ENCODE results near the gene REELD1. TPM values are rescaled to one million over a fixed set of nuclear protein-coding genes. Genes with fewer than 3 reads are reported as not detected.

Gene REELD1
- total and polyA plus RNA-seq, 2 donors from 2014 or later = 0.58 to 0.66 TPM

GRCh38 chr4:146183209-146183608, 31.1 kb upstream of the REELD1 start:
- FAIRE-seq (no peak), DNase-seq (no peak)
- Histone ChIP-seq H3K4me1 (ENCODE audit: control insufficient read depth in 2 of 3, insufficient read depth in 2 of 3, low read depth in 1 of 3, low read length in 3 of 3) (peaks cover 0 to 6% (median 5%) of the 10 kb centered on the region in 3 donors), H3K27ac (ENCODE audit: low read depth in 2 of 2, low read length in 2 of 2) (no peak overlapping the region), H3K9ac (ENCODE audit: low read length in 3 of 3) (no peak overlapping the region), H3K36me3 (ENCODE audit: control insufficient read depth in 2 of 3, insufficient read depth in 3 of 3, low read length in 3 of 3) (peaks cover 3 to 6% (median 5%) of the 10 kb centered on the region in 3 donors), H3K9me3 (ENCODE audit: control insufficient read depth in 2 of 3, insufficient read depth in 1 of 3, low read length in 3 of 3) (no peaks in the 10 kb centered on the region), H3K4me3 (ENCODE audit: low read length in 3 of 3) (no peak overlapping the region), H3K27me3 (ENCODE audit: control insufficient read depth, insufficient read depth, low read length) (no peaks in the 10 kb centered on the region)
- no peak for TF ChIP-seq CTCF (IDR thresholded peaks at IDR 0.05; ENCODE audit: borderline replicate concordance, extremely low read depth, insufficient read depth)
- intact Hi-C loops (cut with DNase I) = no loop called here

GRCh38 chr4:146186041-146186440, 28.3 kb upstream of the REELD1 start:
- TF ChIP-seq CTCF (IDR thresholded peaks at IDR 0.05; ENCODE audit: borderline replicate concordance, extremely low read depth, insufficient read depth) = no peak
- no peak overlapping the region for H3K9ac ChIP-seq (ENCODE audit: low read length in 3 of 3)
- no peak overlapping the region for H3K27ac ChIP-seq (ENCODE audit: low read depth in 2 of 2, low read length in 2 of 2)
- FAIRE-seq (no peak), DNase-seq (no peak)
- no peaks in the 10 kb centered on the region for H3K9me3 ChIP-seq (ENCODE audit: control insufficient read depth in 2 of 3, insufficient read depth in 1 of 3, low read length in 3 of 3)
- no peaks in the 10 kb centered on the region for H3K4me1 ChIP-seq (ENCODE audit: control insufficient read depth in 2 of 3, insufficient read depth in 2 of 3, low read depth in 1 of 3, low read length in 3 of 3)
- H3K27me3 ChIP-seq (ENCODE audit: control insufficient read depth, insufficient read depth, low read length) = no peaks in the 10 kb centered on the region
- peaks cover 5 to 14% (median 9%) of the 10 kb centered on the region in 3 donors for H3K36me3 ChIP-seq (ENCODE audit: control insufficient read depth in 2 of 3, insufficient read depth in 3 of 3, low read length in 3 of 3)
- H3K4me3 ChIP-seq (ENCODE audit: low read length in 3 of 3) = no peak overlapping the region
- intact Hi-C loops (cut with DNase I) = no loop called here

- no peak for FAIRE-seq
- no peak for TF ChIP-seq CTCF (IDR thresholded peaks at IDR 0.05; ENCODE audit: borderline replicate concordance, extremely low read depth, insufficient read depth)
- Histone ChIP-seq H3K9me3 (ENCODE audit: control insufficient read depth in 2 of 3, insufficient read depth in 1 of 3, low read length in 3 of 3) (no peaks in the 10 kb centered on the region), H3K27me3 (ENCODE audit: control insufficient read depth, insufficient read depth, low read length) (no peaks in the 10 kb centered on the region), H3K9ac (ENCODE audit: low read length in 3 of 3) (no peak overlapping the region), H3K4me1 (ENCODE audit: control insufficient read depth in 2 of 3, insufficient read depth in 2 of 3, low read depth in 1 of 3, low read length in 3 of 3) (no peaks in the 10 kb centered on the region), H3K4me3 (ENCODE audit: low read length in 3 of 3) (no peak overlapping the region), H3K27ac (ENCODE audit: low read depth in 2 of 2, low read length in 2 of 2) (no peak overlapping the region), H3K36me3 (ENCODE audit: control insufficient read depth in 2 of 3, insufficient read depth in 3 of 3, low read length in 3 of 3) (peaks cover 5 to 14% (median 11%) of the 10 kb centered on the region in 3 donors)
- no peak for DNase-seq
- intact Hi-C loops (cut with DNase I) = no loop called here
Measured at GRCh38 chr4:146186596-146186995, 27.7 kb upstream of the REELD1 start.

- no peak for DNase-seq
- Histone ChIP-seq H3K9me3 (ENCODE audit: control insufficient read depth in 2 of 3, insufficient read depth in 1 of 3, low read length in 3 of 3) (no peaks in the 10 kb centered on the region), H3K4me3 (ENCODE audit: low read length in 3 of 3) (no peak overlapping the region), H3K27me3 (ENCODE audit: control insufficient read depth, insufficient read depth, low read length) (no peaks in the 10 kb centered on the region), H3K36me3 (ENCODE audit: control insufficient read depth in 2 of 3, insufficient read depth in 3 of 3, low read length in 3 of 3) (peaks cover 5 to 20% (median 9%) of the 10 kb centered on the region in 3 donors), H3K4me1 (ENCODE audit: control insufficient read depth in 2 of 3, insufficient read depth in 2 of 3, low read depth in 1 of 3, low read length in 3 of 3) (no peaks in the 10 kb centered on the region), H3K27ac (ENCODE audit: low read depth in 2 of 2, low read length in 2 of 2) (no peak overlapping the region), H3K9ac (ENCODE audit: low read length in 3 of 3) (no peak overlapping the region)
- no peak for TF ChIP-seq CTCF (IDR thresholded peaks at IDR 0.05; ENCODE audit: borderline replicate concordance, extremely low read depth, insufficient read depth)
- FAIRE-seq = no peak
- intact Hi-C loops (cut with DNase I) = no loop called here
Measured at GRCh38 chr4:146190456-146190855, 23.9 kb upstream of the REELD1 start.
